ENCODE data around the gene OVOL2.

The OVOL2 gene

GRCh38 chr20:18014411-18014810 is 43.3 kb downstream of the OVOL2 start:
- H3K27ac ChIP-seq (ENCODE audit: low read depth, low read length) = no peak overlapping the region
- H3K9ac ChIP-seq (ENCODE audit: low read length) = no peak overlapping the region
- no peaks in the 10 kb centered on the region for H3K79me2 ChIP-seq (ENCODE audit: insufficient read depth, low read length)
- no peaks in the 10 kb centered on the region for H3K9me2 ChIP-seq (replicated peaks; ENCODE audit: insufficient read depth, low read length)
- no peaks in the 10 kb centered on the region for H3K27me3 ChIP-seq (ENCODE audit: low read length)
- H4K20me1 ChIP-seq (ENCODE audit: low read depth, low read length) = no peaks in the 10 kb centered on the region
- no peak overlapping the region for H3K4me2 ChIP-seq (ENCODE audit: low read depth, low read length, poor library complexity, severe bottlenecking)
- H3K36me3 ChIP-seq (ENCODE audit: low read length) = no peaks in the 10 kb centered on the region
- H2AFZ ChIP-seq (ENCODE audit: low read depth, low read length, severe bottlenecking) = no peak overlapping the region
- TF ChIP-seq EZH2phosphoT487 (conservative IDR thresholded peaks at IDR 0.05; ENCODE audit: low read length) (no peak), CTCF (IDR thresholded peaks at IDR 0.05; ENCODE audit: insufficient read depth, low read length, poor library complexity, severe bottlenecking) (no peak)
- no peaks in the 10 kb centered on the region for H3K9me3 ChIP-seq (ENCODE audit: insufficient read depth, low read length)
- no peaks in the 10 kb centered on the region for H3F3A ChIP-seq (ENCODE audit: insufficient read depth)
- no peak overlapping the region for H3K4me3 ChIP-seq (ENCODE audit: insufficient read depth, low read length, poor library complexity, severe bottlenecking)

DNA sequence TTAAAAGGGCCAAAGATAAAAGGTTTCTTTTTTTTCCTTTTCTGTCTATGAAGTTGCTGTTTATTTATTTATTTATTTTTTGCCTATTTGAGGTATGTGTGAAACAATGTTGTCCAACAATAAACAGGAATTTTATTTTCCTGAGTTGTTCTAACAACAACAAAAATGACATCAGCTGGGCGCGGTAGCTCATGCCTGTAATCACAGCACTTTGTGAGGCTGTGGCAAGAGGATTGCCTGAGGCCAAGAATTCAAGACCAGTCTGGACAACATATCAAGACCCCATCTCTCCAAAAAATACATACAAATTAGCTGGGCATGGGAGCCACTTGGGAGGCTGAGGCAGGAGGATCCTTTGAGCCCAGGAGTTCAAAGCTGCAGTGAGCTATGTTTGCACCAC is 44.8 kb downstream of the OVOL2 start:
- Histone ChIP-seq H3K79me2 (ENCODE audit: insufficient read depth, low read length) (no peaks in the 10 kb centered on the region), H3K27me3 (ENCODE audit: low read length) (no peaks in the 10 kb centered on the region), H3K9me2 (replicated peaks; ENCODE audit: insufficient read depth, low read length) (no peaks in the 10 kb centered on the region), H3K36me3 (ENCODE audit: low read length) (no peaks in the 10 kb centered on the region), H3K4me3 (ENCODE audit: insufficient read depth, low read length, poor library complexity, severe bottlenecking) (no peak overlapping the region), H3K9ac (ENCODE audit: low read length) (no peak overlapping the region), H4K20me1 (ENCODE audit: low read depth, low read length) (no peaks in the 10 kb centered on the region), H2AFZ (ENCODE audit: low read depth, low read length, severe bottlenecking) (no peak overlapping the region), H3F3A (ENCODE audit: insufficient read depth) (no peaks in the 10 kb centered on the region), H3K9me3 (ENCODE audit: insufficient read depth, low read length) (no peaks in the 10 kb centered on the region), H3K27ac (ENCODE audit: low read depth, low read length) (no peak overlapping the region), H3K4me2 (ENCODE audit: low read depth, low read length, poor library complexity, severe bottlenecking) (no peak overlapping the region)
- no peak for TF ChIP-seq CTCF (IDR thresholded peaks at IDR 0.05; ENCODE audit: insufficient read depth, low read length, poor library complexity, severe bottlenecking)
- TF ChIP-seq EZH2phosphoT487 (conservative IDR thresholded peaks at IDR 0.05; ENCODE audit: low read length) = no peak

GRCh38 chr20:18011951-18012645 is 45.6 kb downstream of the OVOL2 start:
- Histone ChIP-seq H3K36me3 (ENCODE audit: low read length) (no peaks in the 10 kb centered on the region), H3K9ac (ENCODE audit: low read length) (no peak overlapping the region), H3K4me3 (ENCODE audit: insufficient read depth, low read length, poor library complexity, severe bottlenecking) (no peak overlapping the region), H3K79me2 (ENCODE audit: insufficient read depth, low read length) (no peaks in the 10 kb centered on the region), H3K9me2 (replicated peaks; ENCODE audit: insufficient read depth, low read length) (no peaks in the 10 kb centered on the region), H3F3A (ENCODE audit: insufficient read depth) (no peaks in the 10 kb centered on the region), H3K27me3 (ENCODE audit: low read length) (no peaks in the 10 kb centered on the region), H3K27ac (ENCODE audit: low read depth, low read length) (no peak overlapping the region), H2AFZ (ENCODE audit: low read depth, low read length, severe bottlenecking) (no peak overlapping the region), H4K20me1 (ENCODE audit: low read depth, low read length) (no peaks in the 10 kb centered on the region), H3K9me3 (ENCODE audit: insufficient read depth, low read length) (no peaks in the 10 kb centered on the region), H3K4me2 (ENCODE audit: low read depth, low read length, poor library complexity, severe bottlenecking) (no peak overlapping the region)
- TF ChIP-seq CTCF (IDR thresholded peaks at IDR 0.05; ENCODE audit: insufficient read depth, low read length, poor library complexity, severe bottlenecking) = no peak
- TF ChIP-seq EZH2phosphoT487 (conservative IDR thresholded peaks at IDR 0.05; ENCODE audit: low read length) = no peak

Data from SU-DHL-6 (cell line).